Measurements from ENCODE around the gene AGGF1.

DNA sequence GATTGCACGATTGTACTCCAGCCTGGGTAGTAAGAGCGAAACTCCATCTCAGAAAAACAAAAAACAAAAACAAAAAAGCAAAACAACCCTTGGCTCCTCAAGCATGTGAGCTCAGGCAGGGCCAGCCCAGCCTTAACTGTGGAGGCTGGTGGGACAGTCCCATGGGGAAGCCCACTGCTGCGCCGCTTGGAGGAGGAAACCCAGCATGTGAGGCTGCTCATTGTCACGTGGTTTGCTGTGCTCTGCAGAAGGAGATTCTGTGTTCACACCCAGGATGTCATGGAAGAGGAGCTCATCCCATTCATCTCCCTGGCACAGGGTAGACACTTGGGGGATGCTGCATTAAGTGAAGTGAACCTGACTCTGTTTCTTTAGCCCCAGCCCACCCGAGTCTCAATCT, 52.9 kb downstream of the AGGF1 start:
- TF ChIP-seq EZH2 (IDR thresholded peaks at IDR 0.05; ENCODE audit: borderline replicate concordance, low read length), result no peak
- TF ChIP-seq, protein P1, sequence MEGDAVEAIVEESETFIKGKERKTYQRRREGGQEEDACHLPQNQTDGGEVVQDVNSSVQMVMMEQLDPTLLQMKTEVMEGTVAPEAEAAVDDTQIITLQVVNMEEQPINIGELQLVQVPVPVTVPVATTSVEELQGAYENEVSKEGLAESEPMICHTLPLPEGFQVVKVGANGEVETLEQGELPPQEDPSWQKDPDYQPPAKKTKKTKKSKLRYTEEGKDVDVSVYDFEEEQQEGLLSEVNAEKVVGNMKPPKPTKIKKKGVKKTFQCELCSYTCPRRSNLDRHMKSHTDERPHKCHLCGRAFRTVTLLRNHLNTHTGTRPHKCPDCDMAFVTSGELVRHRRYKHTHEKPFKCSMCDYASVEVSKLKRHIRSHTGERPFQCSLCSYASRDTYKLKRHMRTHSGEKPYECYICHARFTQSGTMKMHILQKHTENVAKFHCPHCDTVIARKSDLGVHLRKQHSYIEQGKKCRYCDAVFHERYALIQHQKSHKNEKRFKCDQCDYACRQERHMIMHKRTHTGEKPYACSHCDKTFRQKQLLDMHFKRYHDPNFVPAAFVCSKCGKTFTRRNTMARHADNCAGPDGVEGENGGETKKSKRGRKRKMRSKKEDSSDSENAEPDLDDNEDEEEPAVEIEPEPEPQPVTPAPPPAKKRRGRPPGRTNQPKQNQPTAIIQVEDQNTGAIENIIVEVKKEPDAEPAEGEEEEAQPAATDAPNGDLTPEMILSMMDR (conservative IDR thresholded peaks at IDR 0.05 in 1 of 2, IDR thresholded peaks at IDR 0.05 in 1 of 2; ENCODE audit: extremely low read depth in 1 of 2, insufficient read depth in 1 of 2, low read depth in 1 of 2, low read length in 2 of 2), result no peak

All from mammary epithelial cell (primary cell).